Measurements from ENCODE around the gene TJP3.

The TJP3 gene

GRCh38 chr19:3691726-3692125, 16.5 kb upstream of the TJP3 start:
- no peak for DNase-seq (ENCODE audit: low spot score)

DNA sequence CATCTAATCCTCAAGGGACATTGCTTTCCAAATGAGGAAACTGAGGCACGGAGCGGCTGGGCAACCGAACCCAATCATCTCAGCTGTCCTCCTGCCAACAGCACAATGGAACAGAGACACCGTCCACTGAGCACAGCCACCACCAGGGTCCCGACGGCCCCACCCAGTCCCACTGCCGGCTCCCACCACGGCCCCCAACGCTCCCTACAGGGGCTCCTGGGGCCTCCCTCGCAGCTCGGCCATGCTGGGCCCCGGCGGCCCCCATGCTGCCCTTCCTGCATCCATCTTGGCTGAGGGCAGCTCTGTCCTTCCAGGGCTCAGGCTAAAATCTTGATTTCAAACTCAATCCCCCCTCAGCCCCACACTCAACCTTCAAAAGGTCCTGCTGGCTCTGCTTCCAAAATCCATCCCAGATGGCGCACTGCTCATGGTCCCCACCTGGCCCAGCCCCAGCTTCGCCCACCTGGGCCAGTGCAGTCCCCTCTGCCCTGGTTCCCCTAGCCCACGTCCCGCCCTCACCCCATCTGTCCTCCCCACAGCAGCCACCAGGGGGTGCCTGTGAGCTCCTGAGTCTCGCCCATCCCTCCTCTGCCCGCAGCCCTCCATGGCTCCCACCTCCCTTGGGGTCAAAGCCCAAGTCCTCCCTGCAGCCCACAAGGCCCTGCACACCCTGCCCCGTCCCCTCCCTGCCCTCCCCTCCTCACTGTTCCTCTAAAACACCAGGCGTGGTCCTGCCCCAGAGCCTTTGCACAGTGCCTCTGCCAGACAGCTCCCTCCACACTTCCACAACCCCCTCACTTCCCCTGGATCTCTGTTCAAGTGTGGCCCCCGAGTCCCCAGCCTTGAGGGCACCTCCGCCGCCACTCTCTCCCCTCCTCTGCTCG, 15.8 kb upstream of the TJP3 start:
- peak; percentile 54 for DNase-seq (ENCODE audit: low spot score)

DNA sequence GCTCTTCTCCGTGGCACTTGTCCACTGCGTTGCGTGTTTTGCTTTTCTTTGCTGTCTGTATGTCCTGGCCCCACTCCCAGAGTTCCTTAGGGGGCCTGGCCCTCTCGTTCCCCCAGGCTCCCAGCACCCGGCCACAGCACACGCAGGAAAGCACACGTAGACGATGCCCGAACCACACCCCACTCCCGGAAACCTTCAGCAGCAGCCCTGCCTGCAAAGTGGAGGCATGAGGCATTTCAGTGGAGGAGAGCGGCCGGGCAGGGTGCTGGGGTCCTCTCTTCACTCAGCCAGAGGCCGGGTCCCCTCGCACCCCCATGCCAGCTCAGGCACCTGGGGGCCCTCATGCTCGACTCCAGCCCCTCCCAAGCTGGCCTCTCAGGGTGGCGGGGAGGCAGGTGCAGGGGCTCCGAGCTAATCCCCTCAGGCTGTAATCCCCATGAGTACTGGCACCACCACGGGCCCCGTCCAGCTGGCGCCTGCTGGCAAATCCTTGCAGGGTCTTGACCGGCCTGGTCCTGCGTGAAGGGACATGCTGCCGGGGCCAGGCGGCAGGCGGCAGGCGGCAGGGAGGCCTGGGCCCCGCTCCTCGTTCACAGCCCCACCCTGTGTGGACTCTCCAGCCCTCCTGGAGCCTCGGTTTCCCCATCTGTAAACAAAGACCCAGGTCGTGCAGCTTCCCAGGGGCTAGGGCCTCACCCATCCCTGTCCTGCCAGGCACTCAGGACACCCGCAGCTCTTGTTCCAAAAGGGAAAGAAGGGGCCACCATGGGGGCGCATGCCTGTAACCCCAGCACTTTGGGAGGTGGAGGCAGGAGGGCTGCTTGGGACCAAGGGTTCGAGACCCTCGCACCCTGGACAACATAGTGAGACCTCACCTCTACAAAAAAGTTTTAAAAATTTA, 14.9 kb upstream of the TJP3 start:
- no peak for DNase-seq (ENCODE audit: low spot score)

GRCh38 chr19:3694361-3695123, 13.6 kb upstream of the TJP3 start:
- no peak for DNase-seq (ENCODE audit: low spot score)

- DNase-seq (ENCODE audit: low spot score): no peak
Observed at GRCh38 chr19:3695124-3695733, 13.0 kb upstream of the TJP3 start.

DNA sequence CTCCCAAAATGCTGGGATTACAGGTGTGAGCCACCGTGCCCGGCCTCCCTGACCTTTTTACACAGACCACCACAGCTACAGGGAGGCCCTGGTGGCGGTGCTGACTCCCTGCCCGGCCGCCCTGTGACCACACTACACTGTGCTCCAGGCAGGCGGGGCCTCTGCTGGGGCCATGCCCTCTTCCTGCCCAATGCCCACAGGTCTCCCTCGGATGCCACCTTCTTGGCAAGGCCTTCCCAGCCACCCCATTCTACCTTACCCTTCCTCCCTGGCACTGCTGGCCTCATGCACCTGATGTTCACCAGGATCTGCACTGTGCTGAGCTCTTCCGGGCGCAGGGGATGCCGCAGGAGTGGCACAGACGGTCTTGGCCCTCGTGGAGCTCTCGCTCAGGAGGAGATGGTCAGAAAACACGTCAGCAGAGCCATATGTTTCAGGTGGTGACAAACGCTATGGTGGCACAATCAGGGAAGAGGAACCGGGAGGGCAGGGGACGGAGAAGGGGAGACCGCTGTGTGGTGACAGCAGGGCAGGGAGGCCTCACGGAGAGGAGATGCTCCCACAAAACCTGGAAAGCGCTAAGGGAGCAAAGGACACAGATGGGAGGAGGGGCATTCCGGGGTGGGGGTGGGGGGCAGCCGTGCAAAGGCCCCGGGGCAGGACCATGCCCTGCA, 12.1 kb upstream of the TJP3 start:
- no peak for DNase-seq (ENCODE audit: low spot score)

- no peak for DNase-seq (ENCODE audit: low spot score)
Observed at GRCh38 chr19:3696660-3696995, 11.6 kb upstream of the TJP3 start.

GRCh38 chr19:3697094-3697493, 11.1 kb upstream of the TJP3 start:
- no peak for DNase-seq (ENCODE audit: low spot score)

- DNase-seq (ENCODE audit: low spot score): no peak
Observed at GRCh38 chr19:3697671-3698385, 10.4 kb upstream of the TJP3 start.

DNA sequence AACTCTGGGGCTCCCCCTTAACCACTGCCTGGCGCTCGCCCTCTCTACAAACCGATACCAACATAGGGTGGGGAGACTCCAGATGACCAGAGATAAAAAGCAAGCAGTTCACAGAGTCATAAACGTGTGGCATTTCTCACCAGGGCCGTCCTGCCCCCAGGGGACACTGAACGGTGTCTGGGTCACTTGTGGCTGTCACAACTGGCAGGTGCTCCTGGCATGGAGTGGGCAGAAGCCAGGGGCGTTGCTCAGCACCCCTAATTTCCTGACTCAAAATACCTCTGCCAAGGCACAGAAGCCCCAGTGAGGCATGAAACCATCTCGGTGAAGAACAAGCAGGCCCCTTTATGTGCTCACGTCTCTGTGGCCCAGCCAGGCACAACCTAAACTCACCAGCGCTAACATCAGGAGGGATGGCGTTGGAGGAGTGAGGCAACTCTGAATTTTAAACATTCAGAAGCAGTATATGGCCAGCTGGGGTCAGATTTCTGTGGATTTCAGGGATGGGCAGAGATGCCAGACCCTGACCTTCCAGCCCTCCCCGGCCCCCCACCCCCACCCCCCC, 9.7 kb upstream of the TJP3 start:
- DNase-seq (ENCODE audit: low spot score): no peak

DNA sequence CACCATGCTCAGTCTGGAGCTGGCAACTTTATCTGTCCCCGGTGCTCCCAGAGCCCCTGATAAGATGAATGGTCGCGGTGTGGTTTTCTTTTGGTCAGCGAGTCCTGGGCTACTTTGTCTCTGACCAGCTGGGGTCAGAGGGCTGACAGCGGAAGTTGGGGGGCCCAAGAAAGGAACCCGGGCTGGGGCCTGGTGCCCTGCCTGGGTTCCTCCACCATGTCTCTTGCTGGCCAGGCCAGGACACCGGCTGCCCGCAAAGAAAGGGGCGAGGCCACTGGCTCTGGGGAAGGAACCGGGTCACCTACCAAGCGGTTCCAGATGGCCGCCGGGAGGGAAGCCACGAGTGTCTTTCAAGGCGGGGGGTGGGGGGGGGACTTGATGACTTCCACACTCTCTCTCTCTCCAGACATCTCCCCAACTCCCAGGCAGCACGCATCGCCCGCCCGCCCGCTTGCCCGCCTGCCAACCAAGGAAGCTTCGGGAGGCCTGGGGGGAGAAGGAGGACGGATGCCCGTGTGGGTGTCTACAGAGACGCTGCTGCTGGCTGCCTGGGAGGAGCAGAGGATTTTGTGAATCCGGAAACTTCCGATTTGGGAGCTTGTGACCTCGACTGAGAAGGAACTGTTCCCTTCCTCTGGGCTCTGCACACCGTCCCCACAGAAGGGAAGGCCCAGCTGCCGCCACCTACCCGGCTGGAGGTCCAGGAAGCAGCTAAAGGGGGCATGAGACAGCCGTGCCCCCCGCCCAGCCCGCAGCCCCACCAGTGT, 9.0 kb upstream of the TJP3 start:
- peak; percentile 86 for DNase-seq (ENCODE audit: low spot score)

DNA sequence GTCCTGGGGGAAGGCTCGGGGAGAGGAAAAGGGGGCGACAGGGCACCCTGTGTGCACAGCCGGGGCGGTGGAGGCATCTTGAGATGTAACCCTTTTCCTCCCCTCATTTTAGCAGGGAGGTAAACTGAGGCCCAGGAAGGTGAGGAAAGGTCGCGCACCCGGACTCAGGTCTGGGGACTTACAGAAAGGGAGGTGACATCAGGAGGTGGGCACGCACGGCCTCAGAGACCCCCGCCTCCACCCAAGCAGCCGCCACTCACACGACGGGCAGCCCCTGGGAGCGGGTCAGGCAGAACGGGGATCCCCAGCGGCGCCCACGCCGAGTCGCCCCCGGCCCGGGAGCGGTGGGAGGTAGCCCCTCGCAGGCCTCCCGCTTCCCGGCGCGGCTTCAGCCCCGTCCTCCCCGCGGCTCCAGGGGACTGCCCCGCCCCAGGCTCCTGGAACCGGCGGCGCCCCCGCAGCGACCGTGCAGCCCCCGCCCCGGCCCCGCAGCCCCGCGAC, 8.4 kb upstream of the TJP3 start:
- no peak for DNase-seq (ENCODE audit: low spot score)

- DNase-seq (ENCODE audit: low spot score): peak; percentile 98
Observed at GRCh38 chr19:3700242-3701032, 7.7 kb upstream of the TJP3 start, which contains the start of gene PIP5K1C. Gene PIP5K1C (minus strand): TSS chr19:3700468. CDS start chr19:3700390, 78 bp downstream.

DNA sequence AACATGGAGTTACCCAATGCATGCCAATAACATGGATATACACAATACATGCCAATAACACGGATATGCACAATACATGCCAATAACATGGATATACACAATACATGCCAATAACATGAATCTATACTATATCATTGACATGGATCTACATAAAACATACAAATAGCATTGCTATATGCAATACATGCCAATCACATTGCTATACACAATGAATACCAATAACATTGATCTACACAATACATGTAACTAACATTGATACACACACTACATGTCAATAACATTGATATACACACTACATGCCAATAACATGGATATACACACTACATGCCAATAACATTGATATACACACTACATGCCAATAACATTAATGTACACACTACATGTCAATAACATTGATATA, 7.0 kb upstream of the TJP3 start:
- no peak for DNase-seq (ENCODE audit: low spot score)

- no peak for DNase-seq (ENCODE audit: low spot score)
Observed at GRCh38 chr19:3707868-3708206, 347 bp upstream of the TJP3 start.

DNA sequence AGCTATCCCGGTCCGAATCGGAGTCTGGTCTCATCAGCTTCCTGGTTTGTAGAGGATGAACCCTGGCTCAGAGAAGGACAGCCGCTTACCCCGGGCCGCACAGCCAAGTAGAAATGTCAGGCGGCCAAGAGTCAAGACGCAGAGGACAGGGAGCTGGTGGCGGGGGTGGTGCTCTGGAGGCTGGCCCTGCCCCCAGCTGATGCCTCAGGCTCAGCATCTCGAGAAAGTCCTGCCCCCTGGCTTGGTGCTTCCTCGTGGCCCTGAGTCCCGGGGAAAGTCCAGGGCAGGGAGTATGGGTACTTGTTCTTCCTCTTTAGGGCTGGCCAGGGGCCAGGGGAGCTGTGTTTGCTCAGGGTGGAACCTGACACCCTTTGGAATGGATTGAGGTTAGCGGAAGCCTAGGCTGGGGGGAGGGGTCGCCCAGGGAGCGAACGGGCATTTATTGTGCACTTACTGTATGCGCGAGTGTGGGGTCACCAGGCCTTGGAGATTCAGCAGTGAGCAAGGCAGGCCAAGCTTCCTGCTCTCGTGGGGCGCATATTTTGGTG, 2.2 kb downstream of the TJP3 start:
- no peak for DNase-seq (ENCODE audit: low spot score)

GRCh38 chr19:3712663-3713611, 4.8 kb downstream of the TJP3 start:
- no peak for DNase-seq (ENCODE audit: low spot score)

Measured in GM03348 (cell line).